Measurements from ENCODE around the gene ABHD12.

DNA sequence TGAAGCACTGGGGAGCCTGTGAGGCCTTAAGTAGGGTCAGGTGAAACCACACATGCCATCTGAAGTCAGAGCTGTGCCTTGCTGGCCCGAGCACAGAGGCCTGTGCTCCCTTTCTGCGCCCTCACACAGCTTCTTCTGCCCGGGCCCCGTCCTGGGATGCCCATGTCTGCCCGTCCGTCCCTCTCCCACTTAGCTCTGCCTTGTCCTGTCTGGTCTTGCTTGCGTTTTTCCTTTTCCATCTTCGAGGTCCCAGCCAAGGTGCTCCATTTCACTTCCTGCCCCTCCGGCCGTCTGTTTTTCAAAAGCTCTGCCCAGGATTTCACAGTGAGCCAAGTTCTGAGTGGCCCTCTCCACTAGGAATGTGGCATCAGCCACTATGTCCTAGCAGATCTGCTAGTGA, 97.1 kb downstream of the ABHD12 start:
- TF ChIP-seq EZH2 (IDR thresholded peaks at IDR 0.05; ENCODE audit: borderline replicate concordance, insufficient read depth, low read depth, low read length, poor library complexity, severe bottlenecking) (no peak), CTCF (IDR thresholded peaks at IDR 0.05) (no peak)
